Measurements from ENCODE around the gene GLCCI1.

DNA sequence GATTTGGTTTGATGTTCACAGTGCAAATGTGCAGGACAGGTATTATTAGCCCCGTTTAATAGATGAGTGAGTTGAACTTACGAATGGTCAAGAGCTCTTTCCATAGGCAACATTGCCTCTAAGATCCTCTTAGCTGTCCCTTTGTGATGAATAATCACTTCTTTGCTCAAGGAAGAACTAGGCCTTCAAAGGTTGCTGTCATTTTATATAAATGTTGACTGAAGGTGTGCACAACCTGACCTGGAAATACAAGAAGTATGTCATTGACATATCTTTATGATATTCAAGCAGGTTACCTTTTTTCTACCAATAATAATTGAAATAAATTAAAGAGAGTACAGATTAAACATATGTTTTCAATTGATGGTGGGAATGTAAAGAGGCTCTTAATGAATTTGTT lies 48.5 kb upstream of the GLCCI1 start:
- TF ChIP-seq GATA2 (IDR thresholded peaks at IDR 0.05; ENCODE audit: low read depth, low read length) (no peak), GATA3 (IDR thresholded peaks at IDR 0.05; ENCODE audit: low read depth, low read length) (no peak)

All from SH-SY5Y (cell line).